HepG2 (cell line): Measurements from ENCODE around the gene PNMA8C. TPM values are rescaled to one million over a fixed set of nuclear protein-coding genes. Genes with fewer than 3 reads are reported as not detected.

Experiments
- ATAC-seq: fragments of 200-7000 bp; cut with Tn5 transposase; 3 replicates; pipeline ENCODE4 v1.9.1; 2020; ENCODE audit warnings: mild to moderate bottlenecking, moderate library complexity
- BruUV-seq: library from RNA; stranded (reverse); fragments of 400-500 nt; replicated peaks from 2 replicates; lab custom pipeline; 2021; lab: Mats Ljungman, UMichigan
- CTCF ChIA-PET: fragments of 300-600 bp; formaldehyde crosslinking; extraction: SDS; loops from one replicate; lab custom pipeline; 2021; ENCODE audit warnings: low total read pairs, inconsistent platforms, low intra/inter-chr PET ratio; lab: Yijun Ruan, JAX
- POLR2A ChIA-PET: fragments of 350-600 bp; sonication (Branson Sonifier 250); formaldehyde crosslinking; loops from one replicate; lab custom pipeline; 2020; ENCODE audit warnings: antibody characterized with exemption, inconsistent platforms; lab: Yijun Ruan, JAX
- DNase-seq: peaks from one replicate; pipeline ENCODE4 v3.0.0-alpha.2; 2015; ENCODE audit warnings: low spot score
- FAIRE-seq: peaks from 3 replicates; lab custom pipeline; 2011; peaks lifted over from hg19 to GRCh38; lab: Jason Lieb, UNC
- H2AFZ ChIP-seq: one replicate; pipeline ENCODE4 v1.6.1; 2011; ENCODE audit warnings: low read length, inconsistent platforms
- H3K27ac ChIP-seq: fragments of 300-600 bp; 3 replicates; pipeline ENCODE4 v1.8.0; 2011; ENCODE audit warnings: mixed run types, mild to moderate bottlenecking, mixed read lengths, low read length, inconsistent platforms; ENCODE audit not compliant: insufficient read depth; ENCODE audit errors: extremely low read length
- H3K27me3 ChIP-seq, 2 experiments: fragments of 200-600 bp in 1 of 2; 2 replicates in 1 of 2; 3 replicates in 1 of 2; pipeline versions ENCODE4 v1.6.0 to v1.8.0; 2011; ENCODE audit warnings: low read length in 2 of 2, mild to moderate bottlenecking in 2 of 2, moderate library complexity in 2 of 2, inconsistent platforms in 1 of 2; ENCODE audit not compliant: insufficient read depth in 2 of 2, control insufficient read depth in 1 of 2
- H3K36me3 ChIP-seq, 2 experiments: fragments of 200-600 bp in 1 of 2; replicated peaks in 1 of 2; 2 replicates in 1 of 2; 3 replicates in 1 of 2; pipeline versions ENCODE4 v1.5.1 to v1.8.0; 2011; ENCODE audit warnings: low read length in 2 of 2, inconsistent platforms in 1 of 2; ENCODE audit not compliant: insufficient read depth in 2 of 2, control insufficient read depth in 1 of 2
- H3K4me1 ChIP-seq: 2 replicates; pipeline ENCODE4 v1.5.1; 2012; ENCODE audit warnings: low read length, inconsistent platforms; ENCODE audit not compliant: insufficient read depth
- H3K4me2 ChIP-seq: 2 replicates; pipeline ENCODE4 v1.6.0; 2011; ENCODE audit warnings: low read depth, low read length, inconsistent platforms
- H3K4me3 ChIP-seq, 3 experiments: fragments of 200-600 bp in 1 of 3; sonication (generic), shearing (Covaris generic) in 1 of 3; replicated peaks in 1 of 3; 2 replicates each; pipeline ENCODE4 v1.5.1; 2011 to 2016; ENCODE audit warnings: low read length in 3 of 3, inconsistent platforms in 2 of 3, low read depth in 2 of 3, mild to moderate bottlenecking in 2 of 3, control low read depth in 1 of 3, mixed read lengths in 1 of 3; ENCODE audit not compliant: insufficient read depth in 1 of 3
- H3K79me2 ChIP-seq: one replicate; pipeline ENCODE4 v1.6.1; 2011; ENCODE audit warnings: low read length, inconsistent platforms; ENCODE audit not compliant: insufficient read depth
- H3K9ac ChIP-seq: 2 replicates; pipeline ENCODE4 v1.6.0; 2011; ENCODE audit warnings: mild to moderate bottlenecking, low read depth, low read length, inconsistent platforms; ENCODE audit not compliant: insufficient read depth
- H3K9me3 ChIP-seq: 2 replicates; pipeline ENCODE4 v1.5.1; 2012; ENCODE audit warnings: mild to moderate bottlenecking, low read length
- H4K20me1 ChIP-seq: 2 replicates; pipeline ENCODE4 v1.6.0; 2011; ENCODE audit warnings: inconsistent platforms, mild to moderate bottlenecking, low read length, moderate library complexity; ENCODE audit not compliant: insufficient read depth
- ATF4 ChIP-seq, 2 experiments: fragments of 450-650 bp in 1 of 2; sonication (generic) in 1 of 2; formaldehyde crosslinking; IDR thresholded peaks; 2 replicates each; pipeline versions ENCODE4 v1.5.0 to v1.8.0; 2020 to 2022; ENCODE audit warnings: mild to moderate bottlenecking in 1 of 2, missing genetic modification reagents in 1 of 2
- HOXA5 ChIP-seq: sonication (generic); formaldehyde crosslinking; IDR thresholded peaks from 2 replicates; pipeline ENCODE4 v1.4.0; 2020; ENCODE audit warnings: missing genetic modification reagents
- LCORL ChIP-seq, 2 experiments: fragments of 450-650 bp in 1 of 2; sonication (generic) in 1 of 2; formaldehyde crosslinking in 1 of 2; IDR thresholded peaks; 2 replicates each; pipeline versions ENCODE4 v1.5.0 to v1.6.1; 2017 to 2020; ENCODE audit warnings: antibody characterized with exemption in 1 of 2, missing genetic modification reagents in 1 of 2
- NCOR1 ChIP-seq: fragments of 200-600 bp; sonication (generic); IDR thresholded peaks from 2 replicates; pipeline ENCODE4 v1.7.0; 2017; ENCODE audit warnings: antibody characterized with exemption, low read length, borderline replicate concordance
- NR2F6 ChIP-seq, 2 experiments: IDR thresholded peaks; 2 replicates each; pipeline ENCODE4 v1.6.1; 2016; ENCODE audit warnings: antibody characterized with exemption in 1 of 2, mild to moderate bottlenecking in 1 of 2
- PRPF4 ChIP-seq: fragments of 200-400 bp; formaldehyde crosslinking; IDR thresholded peaks from 2 replicates; pipeline ENCODE4 v1.6.1; 2016; ENCODE audit warnings: low read length, low read depth; ENCODE audit not compliant: poor library complexity, severe bottlenecking
- THYN1 ChIP-seq: sonication (generic); formaldehyde crosslinking; IDR thresholded peaks from 2 replicates; pipeline ENCODE4 v1.8.1; 2023; ENCODE audit warnings: low read depth, mild to moderate bottlenecking, moderate library complexity, missing genetic modification reagents, borderline replicate concordance
- ZNF326 ChIP-seq: sonication (generic); formaldehyde crosslinking; IDR thresholded peaks from 2 replicates; pipeline ENCODE4 v1.4.0; 2020; ENCODE audit warnings: missing genetic modification reagents, borderline replicate concordance
- ZNF607 ChIP-seq: sonication (generic); formaldehyde crosslinking; IDR thresholded peaks from 2 replicates; pipeline ENCODE4 v1.5.1; 2020; ENCODE audit warnings: missing genetic modification reagents, mild to moderate bottlenecking, borderline replicate concordance
- ZNF652 ChIP-seq: IDR thresholded peaks from 2 replicates; pipeline ENCODE4 v1.6.1; 2016; ENCODE audit warnings: low read depth, borderline replicate concordance
- ZSCAN9 ChIP-seq: IDR thresholded peaks from 2 replicates; pipeline ENCODE4 v1.6.1; 2016; ENCODE audit warnings: borderline replicate concordance
- WGBS: methylation state at CpG from one replicate; pipeline ENCODE4 v1.1.6; 2017; ENCODE audit warnings: low lambda C conversion rate; 5-methylcytosine and 5-hydroxymethylcytosine counted together
- in situ Hi-C: cut with HindIII; loops from 2 replicates; pipeline ENCODE4 v1.10.0; 2017; ENCODE audit warnings: low pct_unique_long_range_greater_than_20kb; ENCODE audit not compliant: extremely low pct_ligation_motif_present
- intact Hi-C: fragments of 100-400 bp; cut with micrococcal nuclease; formaldehyde crosslinking; loops from one replicate; pipeline ENCODE4 v1.10.0; 2022; ENCODE audit not compliant: unreplicated experiment
- polyA plus RNA-seq, 8 experiments: library from polyadenylated mRNA; depleted of rRNA in 3 of 8; stranded (reverse) in 7 of 8; unstranded in 1 of 8; fragments of >200 nt; fragmentation: Illumina TruSeq in 4 of 8; extraction: Trizol in 4 of 8; gene quantifications; 2 replicates each; pipeline versions ENCODE4 v1.2.1 to v1.2.3, GENCODE V29; 2011 to 2016; ENCODE audit warnings: low read depth in 4 of 8, missing spikeins in 1 of 8, mixed read lengths in 1 of 8; ENCODE audit not compliant: insufficient read depth in 1 of 8
- total RNA-seq, 5 experiments: library from RNA; depleted of rRNA; stranded (reverse); fragments of >200 nt; fragmentation: Illumina TruSeq; extraction: Trizol; gene quantifications; 2 replicates each; pipeline ENCODE4 v1.2.3, GENCODE V29; 2016; ENCODE audit warnings: low read depth in 1 of 5
- TF ChIP-seq, protein P1 (sequence below): sonication (generic); formaldehyde crosslinking; IDR thresholded peaks from 2 replicates; pipeline ENCODE4 v1.8.1; 2023; ENCODE audit warnings: mild to moderate bottlenecking, missing genetic modification reagents, borderline replicate concordance

Gene PNMA8C
- total and polyA plus RNA-seq, 2 of the 13 experiments (the other 11 are each of a cell fraction or from before 2014, with no cell fraction given) = not detected

GRCh38 chr19:46427518-46428045, 1.2 kb downstream of the PNMA8C start:
- Histone ChIP-seq H3K4me1 (peaks cover 27% of the 10 kb centered on the region), H3K27me3 (peaks cover 0 to 16% of the 10 kb centered on the region in 2 experiments; a peak in 3 of 5 replicates), H3K9ac (no peak overlapping the region), H3K79me2 (no peaks in the 10 kb centered on the region), H2AFZ (no peak overlapping the region), H3K36me3 (no peaks in the 10 kb centered on the region), H3K9me3 (no peaks in the 10 kb centered on the region), H3K4me3 (no peak overlapping the region)
- ChIA-PET POLR2A (no interaction called here), CTCF (no interaction called here)
- 41% methylated on average over 17 of the region's 17 CpGs for WGBS
- no TSS peak for BruUV-seq
- in situ Hi-C loops = no loop called here
- intact Hi-C loops = no loop called here
- ATAC-seq = no peak
- DNase-seq = no peak
- TF ChIP-seq ZNF652 (CRISPR knock-in tag) (no peak), NCOR1 (no peak), LCORL (IDR thresholded peaks at IDR 0.05) (no peak), LCORL (CRISPR knock-in tag; IDR thresholded peaks at IDR 0.05) (no peak), THYN1 (CRISPR knock-in tag) (no peak), ZSCAN9 (no peak), ZNF607 (CRISPR knock-in tag) (no peak), ZNF326 (CRISPR knock-in tag) (no peak), NR2F6 (IDR thresholded peaks at IDR 0.05) (no peak), NR2F6 (CRISPR knock-in tag; IDR thresholded peaks at IDR 0.05) (no peak), PRPF4 (no peak), HOXA5 (CRISPR knock-in tag) (no peak), ATF4 (CRISPR knock-in tag; IDR thresholded peaks at IDR 0.05) (no peak)
- TF ChIP-seq, protein P1, sequence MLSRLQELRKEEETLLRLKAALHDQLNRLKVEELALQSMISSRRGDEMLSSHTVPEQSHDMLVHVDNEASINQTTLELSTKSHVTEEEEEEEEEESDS (CRISPR knock-in tag) = no peak
- TF ChIP-seq, all 625 proteins: peak for 0
- Histone ChIP-seq H3K4me2 (no peak overlapping the region), H3K27ac (no peak overlapping the region), H4K20me1 (no peaks in the 10 kb centered on the region)
- no peak for FAIRE-seq
